ENCODE data around the gene RSBN1. TPM values are rescaled to one million over a fixed set of nuclear protein-coding genes. Genes with fewer than 3 reads are reported as not detected.
"Not testable (repeated sequence)": the region's sequence is repeated elsewhere in the genome, so short reads cannot be mapped to it uniquely, and the experiment has no call there.

The RSBN1 gene
- total RNA-seq, 4 donors from 2014 or later: 33.5 to 56.4 (median 38.3) TPM

DNA sequence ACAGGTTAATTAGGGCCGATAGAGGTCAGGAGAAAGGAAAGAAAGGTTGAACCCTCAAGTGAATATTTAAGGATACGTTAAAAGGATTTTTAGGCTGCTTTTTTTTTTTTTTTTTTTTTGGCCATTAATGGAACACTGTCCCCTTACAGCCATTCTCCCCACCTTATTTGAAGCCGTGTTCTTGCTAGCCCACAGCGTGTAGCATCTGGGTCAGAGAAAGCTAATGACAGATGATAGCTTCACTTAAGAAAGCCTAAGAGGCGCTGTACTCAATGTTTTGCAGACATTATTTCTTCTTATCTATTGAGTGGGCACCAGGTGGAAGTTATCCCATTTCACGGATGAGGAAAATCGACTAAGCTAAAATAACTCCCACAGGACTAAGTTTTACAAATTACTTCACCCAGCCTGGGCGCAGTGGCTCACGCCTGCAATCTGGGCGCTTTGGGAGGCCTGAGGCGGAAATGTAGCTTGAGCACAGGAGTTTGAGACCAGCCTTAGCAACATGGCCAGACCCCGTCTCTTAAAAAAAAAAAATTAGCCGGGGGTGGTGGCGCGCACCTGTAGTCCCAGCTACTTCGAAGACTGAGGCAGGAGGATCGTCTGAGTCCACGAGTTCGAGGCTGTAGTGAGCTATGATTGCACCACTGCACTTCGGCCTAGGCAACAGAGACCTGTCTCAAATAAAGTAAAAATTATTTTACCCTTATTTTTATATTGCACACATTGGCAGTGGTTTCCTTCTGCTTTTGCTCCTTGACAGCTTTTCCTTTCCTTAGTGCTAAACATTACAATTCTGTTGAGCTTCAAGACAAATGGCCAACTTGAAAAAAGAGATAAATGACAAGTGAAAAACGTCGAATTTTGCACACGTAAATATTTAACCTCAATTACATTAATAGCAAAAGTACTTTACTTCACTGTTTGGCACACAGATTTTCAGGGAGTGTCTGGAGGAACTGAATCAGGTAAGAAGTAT, 51.9 kb downstream of the RSBN1 start:
- TF ChIP-seq, protein P1, sequence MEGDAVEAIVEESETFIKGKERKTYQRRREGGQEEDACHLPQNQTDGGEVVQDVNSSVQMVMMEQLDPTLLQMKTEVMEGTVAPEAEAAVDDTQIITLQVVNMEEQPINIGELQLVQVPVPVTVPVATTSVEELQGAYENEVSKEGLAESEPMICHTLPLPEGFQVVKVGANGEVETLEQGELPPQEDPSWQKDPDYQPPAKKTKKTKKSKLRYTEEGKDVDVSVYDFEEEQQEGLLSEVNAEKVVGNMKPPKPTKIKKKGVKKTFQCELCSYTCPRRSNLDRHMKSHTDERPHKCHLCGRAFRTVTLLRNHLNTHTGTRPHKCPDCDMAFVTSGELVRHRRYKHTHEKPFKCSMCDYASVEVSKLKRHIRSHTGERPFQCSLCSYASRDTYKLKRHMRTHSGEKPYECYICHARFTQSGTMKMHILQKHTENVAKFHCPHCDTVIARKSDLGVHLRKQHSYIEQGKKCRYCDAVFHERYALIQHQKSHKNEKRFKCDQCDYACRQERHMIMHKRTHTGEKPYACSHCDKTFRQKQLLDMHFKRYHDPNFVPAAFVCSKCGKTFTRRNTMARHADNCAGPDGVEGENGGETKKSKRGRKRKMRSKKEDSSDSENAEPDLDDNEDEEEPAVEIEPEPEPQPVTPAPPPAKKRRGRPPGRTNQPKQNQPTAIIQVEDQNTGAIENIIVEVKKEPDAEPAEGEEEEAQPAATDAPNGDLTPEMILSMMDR (IDR thresholded peaks at IDR 0.05): no peak
- TF ChIP-seq POLR2A (IDR thresholded peaks at IDR 0.05): no peak
- no peaks in the 10 kb centered on the region for H3K4me1 ChIP-seq
- intact Hi-C loops (cut with DNase I; ENCODE audit: low total_unique reads): no loop called here
- no peaks in the 10 kb centered on the region for H3K9me3 ChIP-seq
- H3K27me3 ChIP-seq: no peaks in the 10 kb centered on the region
- H3K4me3 ChIP-seq: peak overlapping the region; percentile 51 to 92
- no peak for DNase-seq
- no peaks in the 10 kb centered on the region for H3K36me3 ChIP-seq
- peak overlapping the region; percentile 89 to 90 for H3K27ac ChIP-seq

DNA sequence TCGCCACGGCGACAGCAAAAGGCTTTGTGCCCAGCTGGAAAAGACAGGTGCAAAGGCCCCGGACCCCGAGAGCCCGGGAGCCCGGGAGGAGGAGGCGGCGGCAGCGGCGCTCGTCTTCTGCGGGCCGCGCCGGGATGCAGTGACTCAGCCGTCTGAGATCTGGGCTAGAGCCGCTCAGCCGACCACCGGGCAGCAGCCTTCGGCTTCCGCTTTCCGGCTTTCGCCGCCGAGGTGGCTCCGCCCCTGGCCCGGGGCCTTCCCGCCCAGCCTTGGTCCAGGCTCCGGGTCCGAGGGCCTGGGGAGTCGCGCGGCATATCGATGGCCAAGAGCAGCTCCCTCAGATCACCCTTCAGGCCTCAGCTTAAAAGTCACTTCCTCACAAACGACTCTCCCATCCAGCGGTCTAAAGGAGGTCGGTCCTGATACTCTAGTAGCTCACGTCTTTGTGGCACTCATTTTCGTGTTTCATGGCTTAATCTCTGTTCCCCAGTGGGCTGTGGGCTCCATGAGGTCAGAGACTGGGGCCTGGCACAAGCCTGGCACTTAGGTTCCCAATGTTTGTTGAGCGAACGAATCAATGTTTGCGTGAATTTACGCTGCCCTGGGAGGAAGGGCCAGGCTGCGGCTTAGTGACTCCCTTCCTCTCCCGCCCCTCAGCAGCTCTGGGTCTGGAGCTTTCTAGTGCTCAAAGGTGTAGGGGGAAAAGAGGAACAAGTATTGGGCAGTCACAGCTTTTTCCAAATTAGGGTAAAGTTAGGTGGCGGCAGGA, 52.8 kb downstream of the RSBN1 start, which contains the start of gene PHTF1:
Gene PHTF1, minus strand, starts transcription at position 154 of the 769 bp plus-strand sequence. CDS start 783 bp downstream, outside the sequence.
- DNase-seq: peak; percentile 62 to 74
- peak within 1 kb of the TSS; percentile 51 to 92 for H3K4me3 ChIP-seq
- intact Hi-C loops (cut with DNase I; ENCODE audit: low total_unique reads): no loop called here
- TF ChIP-seq, protein P1 (IDR thresholded peaks at IDR 0.05): no peak
- peak; percentile 25 to 51 for TF ChIP-seq POLR2A (IDR thresholded peaks at IDR 0.05)
- no peaks in the 10 kb centered on the region for H3K4me1 ChIP-seq
- H3K27ac ChIP-seq: peak within 1 kb of the TSS; percentile 89 to 90
- H3K36me3 ChIP-seq: no peaks in the 10 kb centered on the region
- no peaks in the 10 kb centered on the region for H3K9me3 ChIP-seq
- H3K27me3 ChIP-seq: no peaks in the 10 kb centered on the region

DNA sequence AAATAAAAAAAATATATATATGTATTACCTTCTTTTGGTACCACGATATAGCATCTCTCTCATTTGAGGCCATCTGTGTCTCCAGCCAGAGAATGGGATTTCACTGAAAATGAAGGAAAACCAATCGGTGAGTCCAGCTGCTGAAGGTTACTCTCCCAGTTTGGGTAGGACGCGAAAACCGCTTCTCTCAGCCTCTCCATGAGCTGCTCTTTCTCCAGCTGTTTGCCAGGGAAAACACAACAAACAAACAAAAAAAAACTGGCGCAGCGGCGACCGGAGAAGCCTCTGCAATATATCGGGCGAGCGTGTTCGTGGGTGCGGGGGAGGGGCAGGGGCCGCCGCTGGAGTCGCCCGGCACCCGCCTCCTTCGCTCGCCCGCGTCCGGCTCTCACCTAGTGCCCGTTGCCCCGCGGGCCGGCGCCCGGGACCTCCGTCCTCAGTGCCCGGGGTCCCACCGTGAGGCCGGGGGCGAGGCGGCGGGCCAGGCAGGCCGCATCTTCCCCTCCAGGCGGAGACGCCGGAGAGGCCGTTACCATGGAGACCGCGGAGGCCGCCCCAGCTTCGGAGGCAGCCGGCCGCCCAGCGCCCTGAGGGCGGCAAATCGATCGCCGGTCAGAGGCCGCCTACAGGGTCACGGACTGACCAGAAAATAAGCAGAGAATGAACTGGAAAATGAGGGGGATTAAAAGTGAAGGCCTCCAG, 53.5 kb downstream of the RSBN1 start:
- no peaks in the 10 kb centered on the region for H3K27me3 ChIP-seq
- TF ChIP-seq POLR2A (IDR thresholded peaks at IDR 0.05): no peak
- TF ChIP-seq, protein P1 (IDR thresholded peaks at IDR 0.05): no peak
- intact Hi-C loops (cut with DNase I; ENCODE audit: low total_unique reads): no loop called here
- no peaks in the 10 kb centered on the region for H3K36me3 ChIP-seq
- DNase-seq: peak; percentile 50 to 63
- peak overlapping the region; percentile 51 to 92 for H3K4me3 ChIP-seq
- no peaks in the 10 kb centered on the region for H3K4me1 ChIP-seq
- no peaks in the 10 kb centered on the region for H3K9me3 ChIP-seq
- H3K27ac ChIP-seq: peak overlapping the region; percentile 89 to 90

DNA sequence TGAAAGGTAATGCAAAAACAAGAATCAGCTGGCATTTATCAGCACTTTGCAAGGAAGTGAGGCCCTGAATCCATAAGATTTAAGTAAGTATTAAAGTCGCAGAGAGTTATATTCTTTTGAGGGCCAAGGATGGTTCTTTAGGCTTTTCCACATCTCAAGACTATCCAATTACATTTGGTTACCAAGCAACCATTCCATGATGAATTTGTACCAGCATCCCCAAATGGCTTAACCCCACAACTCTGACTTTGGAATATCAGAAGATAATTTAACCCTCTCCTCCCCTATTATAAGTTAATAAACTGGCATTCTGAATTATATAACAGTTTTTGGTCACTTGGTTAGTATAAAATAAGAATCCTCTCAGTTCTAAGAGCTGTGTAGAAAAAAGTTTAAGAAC, 55.8 kb downstream of the RSBN1 start:
- no peaks in the 10 kb centered on the region for H3K9me3 ChIP-seq
- intact Hi-C loops (cut with DNase I; ENCODE audit: low total_unique reads): no loop called here
- no peak overlapping the region for H3K27ac ChIP-seq
- no peaks in the 10 kb centered on the region for H3K4me1 ChIP-seq
- no peaks in the 10 kb centered on the region for H3K27me3 ChIP-seq
- no peak overlapping the region for H3K4me3 ChIP-seq
- DNase-seq: no peak
- TF ChIP-seq, protein P1 (IDR thresholded peaks at IDR 0.05): no peak
- TF ChIP-seq POLR2A (IDR thresholded peaks at IDR 0.05): no peak
- H3K36me3 ChIP-seq: no peaks in the 10 kb centered on the region

DNA sequence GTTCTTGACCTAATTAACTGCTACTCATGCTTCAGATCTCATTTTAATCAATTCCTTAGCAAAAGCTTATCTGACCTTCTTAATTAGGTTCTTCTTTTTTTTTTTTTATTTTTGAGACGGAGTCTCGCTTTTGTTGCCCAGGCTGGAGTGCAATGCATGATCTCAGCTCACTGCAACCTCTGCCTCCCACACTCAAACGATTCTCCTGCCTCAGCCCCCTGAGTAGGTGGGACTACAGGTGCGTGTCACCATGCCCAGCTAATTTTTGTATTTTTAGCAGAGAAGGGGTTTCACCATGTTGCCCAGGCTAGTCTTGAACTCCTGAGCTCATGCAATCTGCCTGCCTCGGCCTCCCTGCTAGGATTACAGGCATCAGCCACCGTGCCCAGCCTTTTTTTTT, 58.9 kb downstream of the RSBN1 start:
- intact Hi-C loops (cut with DNase I; ENCODE audit: low total_unique reads); H3K4me1 ChIP-seq; H3K36me3 ChIP-seq; H3K4me3 ChIP-seq; H3K9me3 ChIP-seq; H3K27ac ChIP-seq; H3K27me3 ChIP-seq; DNase-seq: not testable (repeated sequence)
